Heart left ventricle (tissue), 16 donors: ENCODE data around the gene B4GALT1. TPM values are rescaled to one million over a fixed set of nuclear protein-coding genes. Genes with fewer than 3 reads are reported as not detected.

Experiments used
- ATAC-seq, 4 donors: fragments of 200-7000 bp; cut with Tn5 transposase; one replicate each; pipeline ENCODE4 v1.9.1; 2020 to 2022; ENCODE audit warnings: moderate library complexity in 4 of 4, mild to moderate bottlenecking in 3 of 4, moderate number of reproducible peaks in 1 of 4
- DNase-seq, 5 donors: peaks; one replicate each; pipeline ENCODE4 v3.0.0-alpha.2; 2020
- H3K27ac ChIP-seq, 12 donors: fragments of 200-600 bp; sonication (generic) in 4 of 12; one replicate each; pipeline versions ENCODE4 v1.5.0 to v1.8.0; 2016 to 2022; ENCODE audit warnings: mild to moderate bottlenecking in 2 of 12
- H3K27me3 ChIP-seq, 9 donors: fragments of 200-600 bp; sonication (generic) in 2 of 9; one replicate each; pipeline versions ENCODE4 v1.5.1 to v1.8.0; 2016 to 2022; ENCODE audit warnings: mild to moderate bottlenecking in 3 of 9
- H3K36me3 ChIP-seq, 9 donors: fragments of 200-600 bp; sonication (generic) in 2 of 9; one replicate each; pipeline versions ENCODE4 v1.5.0 to v1.8.0; 2018 to 2022; ENCODE audit warnings: mild to moderate bottlenecking in 2 of 9
- H3K4me1 ChIP-seq, 12 donors: fragments of 200-600 bp; sonication (generic) in 4 of 12; one replicate each; pipeline versions ENCODE4 v1.5.0 to v1.8.0; 2016 to 2022; ENCODE audit warnings: mild to moderate bottlenecking in 3 of 12
- H3K4me3 ChIP-seq, 12 donors: fragments of 200-600 bp; sonication (generic) in 4 of 12; one replicate each; pipeline versions ENCODE4 v1.5.0 to v1.8.0; 2017 to 2022; ENCODE audit warnings: mild to moderate bottlenecking in 9 of 12, moderate library complexity in 4 of 12
- H3K9me3 ChIP-seq, 12 donors: fragments of 200-600 bp; sonication (generic) in 4 of 12; one replicate each; pipeline versions ENCODE4 v1.5.0 to v1.8.0; 2016 to 2022; ENCODE audit warnings: mild to moderate bottlenecking in 1 of 12
- CTCF ChIP-seq, 12 donors: fragments of 200-600 bp; sonication (generic) in 4 of 12; IDR thresholded peaks; one replicate each; pipeline versions ENCODE4 v1.5.0 to v1.8.0; 2018 to 2022; ENCODE audit warnings: antibody characterized with exemption in 12 of 12, mild to moderate bottlenecking in 5 of 12
- POLR2A ChIP-seq, 2 donors: fragments of 450-650 bp; IDR thresholded peaks; one replicate each; pipeline ENCODE4 v1.6.1; 2017; ENCODE audit warnings: antibody characterized with exemption in 2 of 2, mild to moderate bottlenecking in 2 of 2, moderate library complexity in 2 of 2
- WGBS, 4 donors: extraction: QIAGEN DNeasy Blood & Tissue Kit in 2 of 4; methylation state at CpG; one replicate each; pipeline versions ENCODE4 v1.1.5 to v1.1.7; 2013 to 2018; 5-methylcytosine and 5-hydroxymethylcytosine counted together
- intact Hi-C, 10 donors: fragments of 100-400 bp; cut with DNase I; formaldehyde crosslinking; loops; one replicate each; pipeline versions ENCODE4 v1.11.1 to v1.14.2; 2022
- polyA plus RNA-seq, 2 donors: library from polyadenylated mRNA; stranded (reverse); fragments of 200-250 nt; gene quantifications; one replicate each; pipeline ENCODE4 v1.2.3, GENCODE V29; 2013
- total RNA-seq, 9 donors: library from RNA; depleted of rRNA in 2 of 9; stranded (reverse); fragments of >200 nt in 2 of 9; fragmentation: NEBNext Ultra II Directional in 3 of 9; extraction: Animal tissue kit (Norgen Biotek cat#: 25700) in 3 of 9; gene quantifications; one replicate each; pipeline versions ENCODE4 v1.1.0 to v1.2.4, GENCODE V29; 2016 to 2023
- donor health status: ischemic (EF 13 %, LVEDD 7.1; RV severe dilation, severe dysfunction).
- donor health status: healthy with polysubstance abuse.
- donor health status: DM: no; HTN: yes; CAD: no.
- donor health status: DM: no; HTN: no; CAD: no.
- donor health status: ischemic (EF 25% LVEDD 6.9; RV normal size, moderate dysfunction).
- donor health status: ischemic (EF 25% LVEDD 5.7; RV mildly dilated, moderate dysfunction).
- donor health status: healthy.
- donor health status: DM: yes; HTN: yes; CAD: no.
- donor health status: ischemic (EF 35%, LVEDD 5.7; RV mildly dilated, moderate dysfunction).
- donor health status: nonischemic (EF 11% LVEDD 7.7; RV severe dilation, severe dysfunction).
- donor health status: DM: yes; HTN: yes; CAD: no.
- donor health status: PGD.
- donor health status: ischemic (EF 29% LVEDD 5.4; RV normal size, mild dysfunction).
- donor health status: nonischemic (EF 23%, LVEDD 6.1; RV moderate dilation, normal function).

The B4GALT1 gene
- total and polyA plus RNA-seq, 11 donors, result 10.6 to 73.3 (median 38.4) TPM

GRCh38 chr9:33124046-33124445, 43.1 kb downstream of the B4GALT1 start:
- Histone ChIP-seq H3K4me3 (no peak overlapping the region), H3K36me3 (peaks cover 3 to 83% (median 52%) of the 10 kb centered on the region in 9 donors), H3K9me3 (no peaks in the 10 kb centered on the region), H3K27me3 (no peaks in the 10 kb centered on the region), H3K4me1 (peaks cover 3 to 45% (median 25%) of the 10 kb centered on the region in 12 donors), H3K27ac (peak overlapping the region in 3 of 12 donors; percentile 30 to 69 (median 43))
- TF ChIP-seq POLR2A (IDR thresholded peaks at IDR 0.05), result no peak
- DNase-seq, result peak in 1 of 5 donors; percentile 15
- intact Hi-C loops, result no loop called here
- 87 to 96% (median 95%) methylated on average over 5 of the region's 5 CpGs for WGBS, 4 donors
- ATAC-seq, result no peak

- peak in 1 of 4 donors; percentile 4 for ATAC-seq
- H3K4me3 ChIP-seq, result no peak overlapping the region
Observed at GRCh38 chr9:33123407-33124031, 43.6 kb downstream of the B4GALT1 start.

GRCh38 chr9:33120620-33121019, 46.5 kb downstream of the B4GALT1 start:
- TF ChIP-seq POLR2A (IDR thresholded peaks at IDR 0.05) (no peak), CTCF (IDR thresholded peaks at IDR 0.05) (no peak)
- no peak overlapping the region for H3K4me3 ChIP-seq
- WGBS, 4 donors, result 67 to 94% (median 88%) methylated on average over 1 of the region's 1 CpG
- peaks cover 3 to 82% (median 44%) of the 10 kb centered on the region in 9 donors for H3K36me3 ChIP-seq
- H3K4me1 ChIP-seq, result peaks cover 0 to 52% (median 28%) of the 10 kb centered on the region in 12 donors
- ATAC-seq (no peak), DNase-seq (no peak)
- H3K27ac ChIP-seq, result no peak overlapping the region
- no peaks in the 10 kb centered on the region for H3K9me3 ChIP-seq
- no peaks in the 10 kb centered on the region for H3K27me3 ChIP-seq
- intact Hi-C loops, result no loop called here

More at GRCh38 chr9:33123407-33124031, 43.6 kb downstream of the B4GALT1 start:
- TF ChIP-seq CTCF (IDR thresholded peaks at IDR 0.05) (no peak), POLR2A (IDR thresholded peaks at IDR 0.05) (no peak)
- H3K9me3 ChIP-seq, result no peaks in the 10 kb centered on the region
- H3K27me3 ChIP-seq, result no peaks in the 10 kb centered on the region
- H3K27ac ChIP-seq, result peak overlapping the region in 1 of 12 donors; percentile 69
- intact Hi-C loops, result no loop called here
- WGBS, 4 donors, result 93 to 97% (median 95%) methylated on average over 8 of the region's 8 CpGs
- peaks cover 0 to 43% (median 23%) of the 10 kb centered on the region in 12 donors for H3K4me1 ChIP-seq
- DNase-seq, result peak in 1 of 5 donors; percentile 23
- H3K36me3 ChIP-seq, result peaks cover 3 to 83% (median 54%) of the 10 kb centered on the region in 9 donors

GRCh38 chr9:33117796-33118195, 49.3 kb downstream of the B4GALT1 start:
- peak in 1 of 5 donors; percentile 39 for DNase-seq
- H3K27me3 ChIP-seq, result no peaks in the 10 kb centered on the region
- H3K4me3 ChIP-seq, result no peak overlapping the region
- no peak for ATAC-seq
- peaks cover 0 to 50% (median 22%) of the 10 kb centered on the region in 12 donors for H3K4me1 ChIP-seq
- peaks cover 3 to 88% (median 64%) of the 10 kb centered on the region in 9 donors for H3K36me3 ChIP-seq
- no peaks in the 10 kb centered on the region for H3K9me3 ChIP-seq
- H3K27ac ChIP-seq, result peak overlapping the region in 10 of 12 donors; percentile 45 to 85 (median 64)
- TF ChIP-seq POLR2A (IDR thresholded peaks at IDR 0.05), result no peak
- no peak for TF ChIP-seq CTCF (IDR thresholded peaks at IDR 0.05)
- WGBS, 4 donors, result 86 to 96% (median 93%) methylated on average over 4 of the region's 4 CpGs
- intact Hi-C loops, result no loop called here
